Activated CD8-positive, alpha-beta memory T cell treated with anti-CD3 and anti-CD28 coated beads, Interleukin-2, amount 50 U/mL, for 1 hour (primary cell): ENCODE results near the gene EDN1.

Experiments used
- DNase-seq: peaks from one replicate; pipeline ENCODE4 v3.0.0-alpha.2; 2020; ENCODE audit errors: extremely low read depth

Gene EDN1

GRCh38 chr6:12289933-12290820 lies at the start of gene EDN1:
EDN1 (plus strand) TSS chr6:12290361; CDS start chr6:12290630, 269 bp downstream.
- no peak for DNase-seq

DNA sequence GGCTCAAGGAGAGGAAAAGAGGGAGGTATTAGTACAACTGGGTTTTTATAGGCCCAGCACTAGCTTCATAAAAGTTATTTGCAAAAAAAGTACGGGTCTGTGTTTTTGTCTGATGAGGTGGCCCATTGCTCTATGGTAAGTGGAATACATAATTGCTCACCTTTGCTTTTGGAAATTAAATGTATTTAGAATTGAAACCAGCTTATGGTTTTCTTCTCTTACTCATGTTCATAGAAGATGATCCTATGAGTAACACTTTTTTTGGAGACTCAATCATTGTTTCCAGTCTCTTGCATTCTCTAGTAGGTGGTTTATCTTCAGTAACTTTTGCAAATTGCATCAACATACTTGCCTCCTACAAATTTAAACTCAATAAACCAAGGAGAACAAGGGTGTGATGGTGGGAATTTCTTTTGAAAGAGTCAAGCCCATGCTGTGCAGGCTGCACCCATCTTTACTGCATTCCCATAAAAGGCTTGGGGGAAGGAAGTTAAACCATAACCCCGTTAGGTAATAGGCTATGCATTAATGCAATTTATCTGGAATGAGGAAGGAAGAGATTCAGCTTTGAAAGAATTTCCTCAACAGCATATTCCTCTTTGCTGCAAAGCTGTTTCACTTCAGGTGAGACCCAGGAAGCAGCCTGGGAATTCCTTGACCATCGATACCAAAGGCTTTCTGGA lies 48.5 kb upstream of the EDN1 start:
- DNase-seq: no peak

DNA sequence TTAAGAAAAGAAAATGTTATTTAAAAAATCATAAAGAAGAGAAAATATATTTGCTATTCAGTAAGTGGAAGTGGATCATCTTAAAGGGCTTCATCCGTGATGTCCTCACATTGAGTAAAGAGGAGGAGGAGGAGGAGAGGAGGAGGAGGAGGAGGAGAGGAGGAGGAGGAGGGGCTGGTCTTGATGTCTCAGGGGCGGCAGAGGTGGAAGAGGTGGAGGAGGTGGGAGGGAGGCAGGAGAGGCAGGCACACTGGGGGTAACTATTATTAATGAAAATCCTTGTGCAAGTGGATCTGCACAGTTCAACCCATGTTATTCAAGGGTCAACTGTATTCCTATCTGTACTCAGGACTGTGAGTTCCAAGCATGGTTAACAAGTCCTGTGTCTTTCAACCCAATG lies 47.0 kb upstream of the EDN1 start:
- no peak for DNase-seq

- DNase-seq: no peak
Observed at GRCh38 chr6:12245360-12245759, 44.8 kb upstream of the EDN1 start.

- no peak for DNase-seq
Observed at GRCh38 chr6:12245763-12246718, 44.1 kb upstream of the EDN1 start.

- no peak for DNase-seq
Observed at GRCh38 chr6:12246900-12247299, 43.3 kb upstream of the EDN1 start.

DNA sequence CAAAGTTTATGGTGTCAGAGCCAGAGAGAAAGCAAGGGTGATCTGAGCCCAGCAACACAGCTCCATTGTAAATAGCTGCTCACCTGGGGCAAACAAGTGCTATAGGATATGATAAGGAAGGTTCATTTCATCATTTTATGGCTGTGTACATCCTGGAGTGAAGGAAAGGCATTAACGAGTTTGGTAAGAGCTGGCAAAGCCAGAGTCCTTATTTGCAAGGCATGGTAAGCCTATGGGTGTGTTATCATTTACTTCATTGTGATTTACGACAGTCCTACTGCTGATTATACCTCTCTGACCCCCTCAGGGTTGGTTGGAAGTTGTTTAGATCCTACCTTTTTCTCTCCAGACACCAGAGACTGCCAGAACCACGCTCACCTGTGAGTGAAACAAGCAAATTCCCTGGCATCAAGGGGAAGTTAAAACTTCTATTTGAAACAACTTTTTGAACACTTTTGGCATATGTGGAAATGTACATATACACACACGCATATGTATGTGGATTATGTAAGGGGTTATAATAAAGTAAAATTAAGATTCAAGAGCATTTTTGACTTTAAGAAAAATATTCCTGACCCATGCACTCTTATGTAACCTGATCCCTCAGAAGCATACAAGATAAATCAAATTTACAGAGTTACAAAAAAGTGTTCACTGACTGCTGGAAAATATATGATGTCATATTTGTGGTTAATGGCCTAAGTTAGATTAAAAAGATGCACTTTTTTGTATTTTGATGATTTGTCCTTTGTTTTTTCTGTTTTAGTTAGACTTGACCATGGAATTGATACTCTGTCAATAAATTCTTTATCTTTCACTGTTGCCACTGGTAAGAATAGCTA lies 40.4 kb upstream of the EDN1 start:
- no peak for DNase-seq

DNA sequence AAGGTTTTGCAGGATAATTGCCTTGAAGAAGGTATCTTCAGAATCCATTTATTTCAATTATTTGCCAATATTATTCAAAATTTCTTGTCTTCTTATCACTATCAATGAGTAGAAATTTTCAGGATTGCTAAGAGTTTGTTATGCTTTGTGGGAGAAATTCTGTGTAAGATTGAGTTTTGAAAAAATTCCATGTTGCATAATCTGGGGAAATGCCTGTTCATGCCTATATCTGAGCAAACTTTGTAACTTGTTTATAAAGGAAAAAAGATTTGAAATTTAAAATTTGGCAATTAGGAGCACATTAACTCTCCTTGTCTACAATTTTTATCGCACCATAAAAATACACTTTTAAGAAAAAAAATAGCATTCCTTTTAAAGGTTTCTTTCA lies 39.8 kb upstream of the EDN1 start:
- DNase-seq: no peak

DNA sequence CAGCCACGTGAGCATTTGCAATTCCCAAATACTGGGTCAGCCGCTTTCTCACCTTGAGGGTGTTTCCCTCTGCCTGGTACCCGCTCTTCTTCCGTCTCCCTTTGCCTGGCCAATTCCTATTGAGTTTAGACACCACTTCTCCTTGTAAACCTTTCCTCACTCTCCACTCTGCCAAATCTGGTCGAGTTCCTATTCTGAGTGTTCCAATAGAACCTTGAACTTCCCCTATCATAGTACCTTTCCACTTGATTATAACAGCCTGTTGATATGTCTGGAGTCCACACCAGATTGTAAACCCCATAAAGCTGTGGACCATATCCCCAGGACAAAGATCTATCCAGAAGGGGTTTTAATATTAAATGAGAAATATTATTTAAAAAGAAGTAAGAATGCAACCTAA lies 36.0 kb upstream of the EDN1 start:
- DNase-seq: no peak

GRCh38 chr6:12258191-12258590 lies 32.0 kb upstream of the EDN1 start:
- DNase-seq: no peak

GRCh38 chr6:12258591-12259075 lies 31.5 kb upstream of the EDN1 start:
- DNase-seq: no peak

DNA sequence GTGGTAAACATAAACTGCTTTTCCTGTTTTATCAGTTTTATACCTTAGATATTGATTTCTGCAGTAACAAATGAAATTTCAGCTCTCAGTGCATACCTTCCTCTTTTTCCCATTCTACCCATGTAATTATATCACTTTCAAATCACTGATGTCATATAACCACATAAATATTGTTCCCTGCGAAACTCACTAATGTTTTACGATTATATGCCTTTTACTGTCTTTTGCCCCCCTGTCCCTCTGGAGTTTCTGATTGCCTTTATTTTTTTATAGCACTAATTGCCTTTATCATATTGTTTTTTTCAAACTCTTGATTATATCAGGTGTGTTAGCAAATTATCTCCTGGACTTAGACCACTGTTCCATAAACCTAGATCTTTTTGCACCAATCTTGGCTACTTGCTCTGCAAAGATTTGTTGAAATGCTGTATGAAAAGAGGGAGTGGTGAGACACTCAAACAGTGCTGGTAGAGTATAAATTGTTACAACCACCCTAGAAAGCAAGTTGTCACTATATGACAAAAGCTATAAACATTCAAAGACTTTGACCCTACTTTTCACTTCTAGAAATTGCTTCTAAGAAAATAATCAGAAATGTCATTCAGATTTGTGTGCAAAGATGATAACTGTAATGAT lies 29.6 kb upstream of the EDN1 start:
- DNase-seq: no peak

DNA sequence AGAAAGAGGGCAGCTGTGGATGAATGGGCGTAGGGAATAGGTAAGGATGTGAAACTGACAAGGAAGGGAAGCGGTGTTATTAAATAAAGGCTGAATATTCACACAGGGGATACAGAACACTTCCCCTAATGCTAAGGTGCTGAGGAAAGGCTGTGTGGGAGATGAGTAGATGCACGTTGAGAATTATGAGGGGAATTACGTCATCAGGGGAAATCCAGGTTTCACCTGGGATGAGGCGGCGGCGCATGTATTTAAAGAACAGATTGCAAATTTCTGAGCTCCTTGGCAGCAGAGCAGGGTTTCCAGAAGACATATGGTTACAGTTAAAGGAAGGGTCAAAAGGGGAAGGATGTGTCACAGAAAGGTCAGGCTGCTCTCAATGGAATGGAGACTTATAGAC lies 28.7 kb upstream of the EDN1 start:
- DNase-seq: no peak

GRCh38 chr6:12262236-12263061 lies 27.7 kb upstream of the EDN1 start:
- DNase-seq: no peak

DNA sequence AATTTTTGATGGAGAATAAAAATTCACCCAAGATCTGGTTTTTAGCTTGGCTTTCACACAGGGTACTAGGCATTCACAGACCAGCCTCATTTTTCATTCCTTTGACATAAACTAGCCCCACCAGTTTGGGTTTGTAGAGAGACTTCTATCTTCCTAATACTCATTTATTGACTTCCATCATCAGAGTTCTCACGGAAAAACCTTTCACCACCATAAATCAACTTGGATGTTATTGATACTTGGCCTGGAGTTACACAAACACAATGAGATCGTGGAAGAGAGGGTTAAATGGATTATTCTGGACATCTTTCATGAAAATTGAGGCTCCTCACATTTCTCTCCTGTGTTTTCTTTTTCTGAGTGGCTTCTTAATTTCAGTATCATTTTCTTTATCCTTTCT lies 26.8 kb upstream of the EDN1 start:
- DNase-seq: no peak

DNA sequence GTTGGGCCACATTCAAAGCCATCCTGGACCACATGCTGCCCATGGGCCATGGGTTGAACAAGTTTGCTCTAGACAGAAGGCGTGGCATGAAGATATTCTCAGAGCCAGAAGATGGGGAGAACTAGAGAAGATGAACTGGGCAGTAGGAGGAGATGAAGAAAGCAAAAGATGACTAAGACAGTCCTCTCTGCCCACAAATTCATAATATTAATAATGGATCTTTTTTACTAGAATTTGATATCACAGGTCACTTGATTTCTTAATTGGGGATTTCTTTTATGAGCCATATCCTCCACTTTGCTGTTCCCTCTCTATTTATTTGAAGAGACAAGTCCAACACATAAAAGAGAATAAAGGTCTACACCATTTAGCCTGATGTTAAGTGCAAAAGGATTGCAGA lies 25.5 kb upstream of the EDN1 start:
- no peak for DNase-seq

- DNase-seq: no peak
Observed at GRCh38 chr6:12265296-12265695, 24.9 kb upstream of the EDN1 start.

- no peak for DNase-seq
Observed at GRCh38 chr6:12265791-12266190, 24.4 kb upstream of the EDN1 start.

- DNase-seq: no peak
Observed at GRCh38 chr6:12266571-12266970, 23.6 kb upstream of the EDN1 start.

GRCh38 chr6:12269110-12269509 lies 21.1 kb upstream of the EDN1 start:
- DNase-seq: no peak
